Dedifferentiated amniotic fluid mesenchymal stem cell (primary cell): ENCODE results near the gene POLR2F.
"Not testable (repeated sequence)": the region's sequence is repeated elsewhere in the genome, so short reads cannot be mapped to it uniquely, and the experiment has no call there.

Experiments
- DNase-seq: peaks from one replicate; pipeline ENCODE4 v3.0.0-alpha.2; 2016; ENCODE audit errors: extremely low spot score

The POLR2F gene

DNA sequence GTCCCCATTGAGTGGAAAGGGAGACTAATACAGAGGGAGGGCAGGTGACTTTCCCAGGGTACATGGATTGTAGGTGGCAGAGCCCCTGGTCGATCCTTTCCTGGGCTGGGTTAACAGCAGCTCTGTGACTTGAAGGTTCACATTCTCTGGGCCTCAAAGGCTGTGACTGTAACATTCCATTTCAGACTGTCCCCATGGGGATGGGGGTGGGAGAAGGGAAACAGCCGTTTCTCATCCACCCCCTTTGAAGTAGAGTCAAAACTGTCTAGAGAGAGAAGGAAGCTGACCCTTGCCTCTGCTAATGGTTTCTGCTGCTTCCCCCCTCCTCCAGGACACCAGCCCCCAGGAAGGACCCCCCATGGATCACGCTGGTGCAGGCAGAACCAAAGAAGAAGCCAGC is 28.2 kb upstream of the POLR2F start:
- no peak for DNase-seq

DNA sequence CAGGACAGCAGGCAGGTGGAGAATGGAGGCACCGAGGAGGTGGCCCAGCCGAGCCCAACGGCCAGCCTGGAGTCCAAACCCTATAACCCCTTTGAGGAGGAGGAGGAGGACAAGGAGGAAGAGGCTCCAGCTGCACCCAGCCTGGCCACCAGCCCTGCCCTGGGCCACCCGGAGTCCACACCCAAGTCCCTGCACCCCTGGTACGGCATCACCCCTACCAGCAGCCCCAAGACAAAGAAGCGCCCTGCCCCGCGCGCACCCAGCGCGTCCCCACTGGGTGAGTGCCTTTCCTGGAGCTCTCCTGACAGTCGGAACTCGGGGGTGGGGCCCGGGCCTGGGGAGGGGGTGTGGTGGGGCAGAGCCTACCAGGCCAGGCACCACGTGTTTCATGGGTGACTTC is 27.7 kb upstream of the POLR2F start:
- no peak for DNase-seq

DNA sequence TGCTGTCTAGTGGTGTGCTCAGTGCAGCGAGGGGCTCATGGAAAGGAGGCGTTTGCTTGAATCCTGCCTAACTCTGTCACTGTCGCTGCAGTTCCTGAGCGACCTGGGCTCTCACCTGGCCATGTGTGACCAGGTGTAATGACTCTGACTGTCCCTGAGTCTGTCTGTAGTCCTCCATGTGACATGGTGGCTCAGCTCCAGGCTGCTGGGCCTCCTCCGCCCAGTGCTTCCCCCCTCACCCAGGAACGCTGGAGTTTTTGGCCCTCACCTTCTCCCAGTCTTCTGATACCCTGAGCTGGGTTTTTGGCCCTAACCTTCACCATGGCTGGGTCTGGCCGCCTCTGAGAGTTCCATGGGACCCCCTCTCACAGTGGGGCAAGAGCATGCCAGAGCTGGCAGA is 27.1 kb upstream of the POLR2F start:
- no peak for DNase-seq

DNA sequence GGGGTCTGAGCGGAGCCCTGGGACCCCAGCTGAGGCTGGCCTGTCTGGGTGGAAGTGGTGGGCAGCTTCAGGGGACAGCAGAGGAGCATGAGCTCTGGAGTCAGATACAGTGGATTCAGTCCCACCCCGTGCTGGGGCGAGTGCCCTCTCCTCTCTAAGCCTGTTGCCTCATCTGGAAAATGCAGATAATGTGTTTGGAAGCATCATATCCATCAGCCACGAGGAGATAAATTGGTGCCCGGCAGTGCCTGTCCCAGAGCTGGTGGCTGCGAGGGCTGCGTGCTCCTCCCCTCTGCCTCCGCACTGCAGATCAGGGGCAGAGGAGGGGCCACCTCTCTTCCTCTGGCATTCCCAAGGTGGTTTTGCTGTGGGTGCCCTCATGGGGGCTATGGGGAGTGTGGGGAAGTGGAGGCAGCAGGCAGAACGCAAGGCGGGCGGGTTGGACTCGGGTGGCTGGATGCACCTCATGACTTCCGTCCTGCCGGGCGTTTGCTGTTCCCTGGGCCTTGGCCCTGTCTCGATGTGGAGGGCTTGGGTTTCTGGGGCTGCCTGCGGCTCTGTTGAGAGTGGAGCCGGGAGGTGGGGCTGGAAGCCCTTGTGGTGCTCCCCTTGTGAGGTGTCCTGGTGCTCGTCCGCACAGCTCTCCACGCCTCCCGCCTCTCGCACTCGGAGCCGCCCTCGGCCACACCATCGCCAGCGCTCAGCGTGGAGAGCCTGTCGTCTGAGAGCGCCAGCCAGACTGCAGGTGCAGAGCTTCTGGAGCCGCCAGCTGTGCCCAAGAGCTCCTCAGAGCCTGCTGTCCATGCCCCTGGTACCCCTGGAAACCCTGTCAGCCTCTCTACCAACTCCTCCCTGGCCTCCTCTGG is 26.5 kb upstream of the POLR2F start:
- DNase-seq: no peak

DNA sequence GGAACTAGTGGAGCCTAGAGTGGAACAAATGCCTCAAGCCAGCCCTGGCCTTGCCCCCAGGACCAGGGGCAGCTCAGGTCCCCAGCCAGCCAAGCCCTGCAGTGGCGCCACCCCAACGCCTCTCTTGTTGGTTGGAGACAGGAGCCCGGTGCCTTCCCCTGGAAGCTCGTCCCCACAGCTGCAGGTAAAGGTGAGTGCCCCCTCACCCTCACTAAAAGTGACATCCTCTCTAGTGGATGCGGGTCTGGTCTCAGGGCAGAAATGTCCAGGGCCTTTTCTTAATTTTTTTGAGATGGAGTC is 25.9 kb upstream of the POLR2F start:
- DNase-seq: no peak

DNA sequence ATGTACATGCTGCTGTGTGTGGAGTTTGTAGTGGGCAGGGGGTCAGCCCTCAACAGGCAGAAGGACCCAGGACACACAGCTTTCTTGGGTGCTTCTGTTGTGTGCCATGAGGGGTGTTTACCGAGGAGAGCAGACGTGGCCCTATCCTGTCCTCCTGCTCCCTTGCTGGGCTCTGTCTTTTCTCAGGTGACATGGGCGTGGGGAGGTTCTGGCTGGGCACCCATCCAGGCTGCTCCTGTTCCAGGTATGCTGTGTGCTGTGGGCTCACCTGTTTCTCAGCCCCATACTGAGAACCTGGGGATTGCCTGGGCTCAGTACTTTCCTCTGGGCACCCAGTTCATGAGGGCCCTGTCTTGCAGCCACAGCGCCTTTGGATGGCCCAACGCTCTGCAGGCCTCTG is 24.1 kb upstream of the POLR2F start:
- no peak for DNase-seq

DNA sequence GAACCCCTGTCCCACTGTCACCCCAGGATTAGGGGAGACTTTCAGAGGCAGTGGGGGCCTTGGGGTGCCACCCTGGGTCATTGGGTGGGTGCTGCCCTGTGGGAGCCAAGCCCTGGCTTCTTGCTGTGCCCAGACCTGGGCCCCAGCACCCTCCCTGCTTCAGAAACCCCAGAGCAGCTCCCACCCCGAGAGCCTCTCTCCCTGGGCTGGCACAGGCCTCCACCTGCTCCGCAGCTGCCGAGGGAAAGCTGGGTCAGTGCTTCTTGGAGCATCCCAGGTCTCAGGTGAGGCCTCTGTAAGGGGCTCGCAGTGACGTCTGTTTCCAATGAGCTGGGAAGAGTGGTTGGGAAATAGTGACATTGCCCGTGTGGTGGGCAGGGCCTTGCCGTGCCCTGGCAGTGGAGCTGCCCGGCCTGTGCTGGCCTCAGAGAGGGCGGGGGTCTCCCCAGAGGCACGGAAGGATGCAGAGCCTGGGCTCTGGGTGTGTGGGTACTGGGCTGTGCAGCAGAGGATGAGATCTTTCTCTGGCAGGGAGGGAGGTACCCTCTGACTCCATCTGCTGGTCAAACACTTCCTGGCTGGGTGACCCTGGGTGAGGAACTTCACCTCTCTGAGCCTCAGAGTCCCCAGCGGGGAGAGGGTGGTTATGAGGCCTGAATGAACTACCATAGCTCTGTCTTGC is 23.1 kb upstream of the POLR2F start:
- DNase-seq: no peak

DNA sequence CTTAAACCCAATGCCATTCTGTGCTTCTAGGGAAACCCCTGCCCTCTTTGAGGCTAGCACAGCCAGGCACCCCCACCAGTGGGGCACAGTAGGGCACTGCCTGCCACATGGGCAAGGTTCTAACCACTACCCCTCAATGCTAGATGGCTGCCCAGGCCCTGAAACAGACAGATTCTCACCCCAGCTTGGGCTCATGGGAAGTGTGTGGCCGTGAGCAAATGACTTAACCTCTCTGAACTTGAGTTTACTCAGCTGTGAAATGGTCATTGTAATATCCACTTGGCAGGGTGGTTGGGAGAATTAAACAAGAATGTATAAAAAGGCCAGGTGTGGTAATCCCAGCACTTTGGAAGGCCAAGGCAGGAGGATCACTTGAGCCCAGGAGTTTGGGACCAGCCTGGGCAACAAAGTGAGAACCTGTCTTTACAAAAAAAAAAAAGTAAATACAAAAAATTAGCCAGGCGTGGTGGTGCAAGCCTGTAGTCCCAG is 22.5 kb upstream of the POLR2F start:
- DNase-seq: no peak

DNA sequence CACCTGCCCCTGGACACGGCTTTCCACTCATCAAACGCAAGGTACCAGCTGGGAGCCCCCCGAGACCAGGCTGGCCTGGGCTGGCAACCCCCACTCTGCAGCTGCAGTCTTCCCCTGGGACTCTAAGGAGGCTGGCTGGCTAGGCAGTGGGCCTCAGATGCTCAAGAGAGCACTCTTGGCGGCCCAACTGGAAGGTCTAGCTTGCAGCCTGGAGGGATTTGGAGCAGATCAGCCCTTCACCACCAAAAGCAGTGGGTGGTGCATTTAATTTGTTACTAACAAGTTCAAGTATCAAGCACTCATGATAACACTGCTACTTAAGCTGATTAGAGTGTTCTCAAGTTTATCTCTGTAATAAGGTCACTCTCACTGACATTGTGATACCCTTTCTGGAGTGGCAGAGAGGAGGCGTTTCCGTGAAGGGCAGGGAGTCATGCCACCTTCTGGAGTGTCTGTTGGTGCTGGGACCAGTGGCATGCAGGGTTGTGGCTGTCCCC is 21.6 kb upstream of the POLR2F start:
- no peak for DNase-seq

DNA sequence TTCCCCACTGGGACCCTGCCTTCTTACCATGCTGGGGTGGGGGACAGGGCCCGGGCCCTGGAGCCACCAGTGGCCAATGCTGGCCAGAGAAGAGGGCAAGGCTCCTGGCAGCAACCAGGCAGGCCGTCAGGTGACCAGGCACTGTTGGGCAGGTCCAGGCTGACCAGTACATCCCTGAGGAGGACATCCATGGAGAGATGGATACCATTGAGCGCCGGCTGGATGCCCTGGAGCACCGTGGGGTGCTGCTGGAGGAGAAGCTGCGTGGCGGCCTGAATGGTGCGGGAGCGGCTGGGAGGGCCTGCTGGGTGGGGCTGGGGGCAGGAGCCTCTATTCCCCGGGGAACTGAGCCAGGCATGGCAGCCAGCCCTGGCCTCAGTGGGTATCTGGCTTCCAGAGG is 21.1 kb upstream of the POLR2F start:
- DNase-seq: no peak

DNA sequence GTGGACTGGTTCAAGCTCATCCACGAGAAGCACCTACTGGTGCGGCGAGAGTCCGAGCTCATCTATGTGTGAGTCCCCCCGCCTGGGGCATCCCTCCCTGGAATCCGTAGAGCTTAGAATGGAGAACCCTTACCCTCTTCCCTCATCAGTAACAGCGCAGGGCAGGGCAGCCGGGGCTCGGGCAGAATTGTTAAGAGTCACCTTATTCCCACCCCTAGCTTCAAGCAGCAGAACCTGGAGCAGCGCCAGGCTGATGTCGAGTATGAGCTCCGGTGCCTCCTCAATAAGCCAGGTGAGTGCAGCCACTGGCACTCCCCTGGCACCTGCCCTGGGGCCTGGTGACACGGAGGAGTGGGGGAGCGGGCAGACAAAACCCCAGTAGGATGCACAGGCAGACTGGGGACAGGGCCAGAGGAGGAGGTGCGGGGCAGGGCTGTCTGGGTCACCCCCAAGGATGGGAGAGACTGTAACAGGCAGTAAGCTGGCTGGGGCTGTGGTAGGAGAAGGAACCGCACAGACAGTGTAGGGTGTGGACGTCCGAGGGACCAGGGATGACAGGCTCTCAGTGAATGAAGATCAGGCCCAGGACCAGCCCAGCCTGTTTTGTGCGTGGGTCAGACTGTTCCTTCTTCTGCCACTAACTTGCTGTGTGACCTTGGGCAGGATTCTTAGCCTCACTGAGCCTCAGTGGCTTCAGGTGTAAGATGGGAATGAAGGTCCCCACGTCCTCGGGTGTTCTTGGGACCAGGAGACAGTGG is 20.5 kb upstream of the POLR2F start:
- DNase-seq: no peak

DNA sequence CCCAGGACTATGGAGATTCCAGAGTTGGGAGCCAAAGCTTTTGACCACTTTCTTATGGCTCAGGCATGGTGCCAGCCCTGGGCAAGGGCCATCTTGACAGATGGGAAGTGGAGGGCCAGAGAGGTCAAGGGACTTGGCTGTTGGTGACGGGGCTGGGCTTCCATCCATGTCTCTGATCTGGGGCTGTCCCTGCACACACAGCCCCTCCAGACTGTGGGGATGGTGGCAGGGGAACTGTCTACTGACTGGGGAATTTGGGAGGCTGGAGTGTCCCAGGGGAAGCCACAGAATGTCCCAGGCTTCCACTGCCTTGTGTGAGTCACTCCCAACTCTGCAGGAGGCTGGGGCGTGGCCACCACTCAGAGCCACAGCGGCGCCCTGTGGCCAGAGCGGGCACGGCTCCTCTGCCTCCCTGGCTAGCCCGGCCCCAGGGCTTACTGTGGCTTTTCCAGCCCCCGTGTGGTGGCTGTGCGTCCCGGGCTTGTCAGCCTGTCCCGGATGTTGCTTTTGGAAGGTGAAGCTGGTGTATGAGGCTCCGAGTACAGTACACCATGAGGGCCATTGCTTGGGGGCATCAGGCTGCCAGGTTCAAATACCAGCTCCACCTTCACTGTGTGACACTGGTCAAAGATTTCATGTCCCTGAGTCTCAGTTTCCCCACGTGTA is 19.7 kb upstream of the POLR2F start:
- peak; percentile 78 for DNase-seq

DNA sequence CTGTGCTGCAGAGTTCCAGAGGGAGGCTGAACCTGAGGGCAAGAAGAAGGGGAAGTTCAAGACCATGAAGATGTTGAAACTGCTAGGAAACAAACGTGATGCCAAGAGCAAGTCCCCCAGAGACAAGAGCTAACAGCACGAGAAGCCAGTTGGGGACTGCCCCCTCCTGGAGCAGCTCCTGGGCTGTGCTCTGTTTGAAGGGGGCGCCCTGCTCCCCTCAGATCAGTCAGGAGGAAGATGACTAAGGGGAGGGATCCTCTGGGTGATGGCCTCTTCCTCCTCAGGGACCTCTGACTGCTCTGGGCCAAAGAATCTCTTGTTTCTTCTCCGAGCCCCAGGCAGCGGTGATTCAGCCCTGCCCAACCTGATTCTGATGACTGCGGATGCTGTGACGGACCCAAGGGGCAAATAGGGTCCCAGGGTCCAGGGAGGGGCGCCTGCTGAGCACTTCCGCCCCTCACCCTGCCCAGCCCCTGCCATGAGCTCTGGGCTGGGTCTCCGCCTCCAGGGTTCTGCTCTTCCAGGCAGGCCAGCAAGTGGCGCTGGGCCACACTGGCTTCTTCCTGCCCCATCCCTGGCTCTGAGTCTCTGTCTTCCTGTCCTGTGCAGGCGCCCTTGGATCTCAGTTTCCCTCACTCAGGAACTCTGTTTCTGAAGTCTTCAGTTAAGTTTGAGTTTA is 12.7 kb upstream of the POLR2F start:
- DNase-seq: no peak

DNA sequence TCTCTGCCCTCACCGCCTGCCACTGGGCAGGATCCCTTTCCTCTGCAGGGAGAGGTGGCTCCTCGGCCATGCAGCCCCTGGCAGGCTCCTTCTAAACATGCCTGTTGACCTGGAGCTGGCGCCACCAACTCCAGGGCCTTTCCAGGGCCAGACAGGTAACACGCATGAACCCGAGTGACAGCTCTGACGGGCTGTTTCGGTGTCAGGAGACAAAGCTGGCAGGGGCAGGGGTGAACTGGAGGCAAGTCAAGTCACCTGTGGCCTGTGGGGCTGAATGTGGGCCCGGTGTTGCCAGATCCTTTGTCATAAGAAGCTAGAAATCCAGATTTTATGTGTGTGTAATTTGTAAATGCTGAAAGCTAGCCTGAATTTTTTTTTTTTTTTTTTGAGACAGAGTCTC is 11.4 kb upstream of the POLR2F start:
- DNase-seq: no peak

DNA sequence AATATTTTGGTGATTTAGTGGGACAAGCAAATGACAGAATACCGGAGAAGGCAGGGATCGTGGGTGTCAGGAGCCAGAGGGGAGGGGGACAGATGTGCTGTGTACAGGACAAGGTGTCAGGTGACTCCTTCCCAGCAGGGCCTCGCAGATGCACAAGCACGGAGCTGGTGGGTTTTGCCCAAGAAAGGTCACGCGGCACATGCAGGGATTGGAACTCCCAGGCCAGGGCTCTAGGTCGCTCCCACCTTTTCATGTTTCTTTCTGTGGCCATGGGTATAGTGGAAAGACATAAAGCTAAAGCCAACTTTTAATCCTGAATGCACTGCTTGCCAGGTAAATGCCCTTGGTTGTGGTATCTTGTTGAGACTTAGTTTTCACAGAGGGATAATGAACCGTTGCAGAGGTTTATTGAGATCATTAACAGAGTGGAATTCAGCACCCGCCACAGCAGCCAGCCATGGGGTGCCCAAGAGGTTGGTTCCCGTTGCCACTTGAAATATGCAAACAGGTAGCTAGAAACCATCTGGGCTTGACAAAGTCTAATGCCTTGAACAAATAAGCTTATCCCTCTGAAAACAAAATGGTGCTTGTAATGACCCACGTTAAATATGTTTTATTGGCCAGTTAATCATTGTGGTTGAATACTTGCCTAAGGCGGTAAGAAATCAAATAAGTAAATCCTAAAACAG is 10.2 kb upstream of the POLR2F start:
- no peak for DNase-seq

DNA sequence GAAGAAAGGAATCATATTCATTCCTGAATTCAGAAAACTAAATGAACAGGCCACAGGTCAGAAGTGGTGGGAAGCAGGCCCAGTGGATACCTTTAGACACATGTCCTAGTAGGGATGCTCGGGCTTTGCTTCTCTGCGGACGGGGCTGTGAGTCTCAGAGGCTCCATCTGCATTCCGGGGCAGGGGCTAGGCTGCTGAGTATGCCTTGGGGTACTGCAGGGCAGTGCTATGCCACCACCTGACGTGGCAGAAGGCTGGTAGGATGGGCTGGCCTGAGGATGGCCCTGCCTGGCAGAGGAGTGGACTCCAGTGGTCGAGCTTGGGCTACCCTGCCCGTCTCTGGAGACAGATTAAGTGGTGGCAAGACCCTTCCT is 9.7 kb upstream of the POLR2F start:
- no peak for DNase-seq

DNA sequence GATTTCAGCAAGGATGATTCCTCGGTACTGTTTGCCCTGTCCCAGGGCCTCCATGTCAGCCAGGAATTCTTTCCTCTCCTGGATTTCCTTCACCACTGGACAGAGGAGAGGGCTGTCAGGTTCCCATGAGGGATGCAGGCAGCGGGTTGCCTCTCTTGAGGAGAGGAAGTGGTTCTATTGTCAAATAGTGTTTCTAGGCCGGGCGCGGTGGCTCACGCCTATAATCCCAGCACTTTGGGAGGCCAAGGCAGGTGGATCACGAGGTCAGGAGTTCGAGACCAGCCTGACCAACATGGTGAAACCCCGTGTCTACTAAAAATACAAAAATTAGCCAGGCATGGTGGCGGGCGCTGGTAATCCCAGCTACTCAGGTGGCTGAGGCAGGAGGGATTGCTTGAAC is 9.1 kb upstream of the POLR2F start:
- DNase-seq: not testable (repeated sequence)

DNA sequence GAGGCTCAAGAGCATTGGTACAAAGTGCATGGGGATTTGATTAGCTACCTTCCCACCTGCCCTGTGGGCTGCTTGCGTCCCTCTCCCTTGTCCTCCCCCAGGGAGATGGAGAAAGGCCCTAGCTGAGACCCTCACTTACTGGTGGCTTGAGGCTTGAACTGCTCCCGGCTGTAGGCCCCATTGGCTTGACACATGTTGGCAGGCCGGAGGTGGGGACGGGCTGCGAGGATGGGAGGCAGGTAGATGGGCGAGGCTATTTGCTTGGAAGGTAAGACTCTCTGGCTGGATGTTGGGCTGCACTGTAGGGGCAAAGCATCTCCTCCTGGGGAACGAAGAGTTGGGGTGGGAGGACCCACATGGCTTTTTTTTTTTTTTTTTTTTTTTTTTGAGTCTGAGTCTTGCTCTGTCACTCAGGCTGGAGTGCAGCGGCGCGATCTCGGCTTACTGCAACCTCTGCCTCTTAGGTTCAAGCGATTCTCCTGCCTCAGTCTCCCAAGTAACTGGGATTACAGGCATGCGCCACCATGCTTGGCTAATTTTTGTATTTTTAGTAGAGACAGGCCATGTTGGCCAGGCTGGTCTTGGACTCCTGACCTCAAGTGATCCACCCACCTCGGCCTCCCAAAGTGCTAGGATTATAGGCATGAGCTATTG is 6.2 kb upstream of the POLR2F start:
- not testable (repeated sequence) for DNase-seq

DNA sequence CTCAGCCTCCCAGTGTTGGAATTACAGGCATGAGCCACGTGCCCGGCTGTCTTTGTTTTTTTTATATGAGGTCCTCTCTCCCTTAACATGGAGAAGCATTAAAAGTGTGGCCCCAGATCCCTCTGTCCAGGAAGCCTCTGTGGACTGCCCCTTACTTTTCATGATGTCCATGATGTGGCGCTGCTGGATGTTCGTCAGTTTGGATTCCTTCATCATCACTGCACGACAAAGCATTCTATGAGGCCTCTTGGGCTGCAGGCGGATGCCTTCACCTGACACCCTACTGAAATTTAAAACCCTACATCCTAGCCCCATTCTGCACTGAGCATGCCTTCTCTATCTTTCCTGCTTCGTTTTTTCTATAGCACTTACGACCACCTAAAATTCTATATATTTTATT is 2.2 kb upstream of the POLR2F start:
- no peak for DNase-seq

DNA sequence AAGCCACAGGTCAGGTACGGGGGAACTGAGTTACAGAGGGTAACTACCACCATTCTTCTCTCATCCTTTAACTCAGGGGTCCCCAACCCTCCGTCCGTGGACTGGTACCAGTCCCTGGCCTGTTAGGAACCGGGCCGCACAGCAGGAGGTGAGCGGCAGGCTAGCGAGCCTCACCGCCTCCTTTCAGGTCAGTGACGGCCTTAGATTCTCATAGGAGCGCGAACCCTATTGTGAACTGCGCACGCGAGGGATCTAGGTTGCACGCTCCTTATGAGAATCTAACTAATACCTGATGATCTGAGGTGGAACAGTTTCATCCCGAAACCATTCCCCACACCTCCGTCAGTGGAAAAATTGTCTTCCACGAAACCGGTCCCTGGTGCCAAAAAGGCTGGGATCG is 870 bp upstream of the POLR2F start:
- DNase-seq: not testable (repeated sequence)
